Measurements from ENCODE around the gene PAX7.

- TF ChIP-seq CTCF (IDR thresholded peaks at IDR 0.05; ENCODE audit: insufficient read depth, low read length, poor library complexity, severe bottlenecking) (no peak), EZH2phosphoT487 (conservative IDR thresholded peaks at IDR 0.05; ENCODE audit: low read length) (no peak)
Observed at GRCh38 chr1:18657506-18658201, 27.0 kb downstream of the PAX7 start.
